NT2/D1 (cell line): ENCODE results near the gene ATXN1.

Source experiments
- SUZ12 ChIP-seq: IDR thresholded peaks from 2 replicates; pipeline ENCODE4 v1.6.1; 2011; ENCODE audit not compliant: insufficient read length, insufficient read depth; ENCODE audit errors: extremely low read depth
- YY1 ChIP-seq: IDR thresholded peaks from 2 replicates; pipeline ENCODE4 v1.6.1; 2011; ENCODE audit not compliant: insufficient read length, insufficient read depth
- ZNF274 ChIP-seq: IDR thresholded peaks from 2 replicates; pipeline ENCODE4 v1.6.1; 2011; ENCODE audit warnings: mild to moderate bottlenecking, low read depth, low read length

- no peak for TF ChIP-seq SUZ12
- no peak for TF ChIP-seq YY1
- no peak for TF ChIP-seq ZNF274
Measured at GRCh38 chr6:16754274-16754673, 7.0 kb downstream of the ATXN1 start.
